Activated CD4-positive, alpha-beta T cell treated with anti-CD3 and anti-CD28 coated beads, Interleukin-2, amount 50 U/mL, for 1 hour (primary cell): ENCODE data around the gene MACROD2.

Source experiments
- DNase-seq: peaks from one replicate; pipeline ENCODE4 v3.0.0-alpha.2; 2020

MACROD2 gene

GRCh38 chr20:15675813-15676484 is 1680.6 kb downstream of the MACROD2 start:
- no peak for DNase-seq

GRCh38 chr20:15676815-15677214 is 1681.5 kb downstream of the MACROD2 start:
- no peak for DNase-seq

- DNase-seq: no peak
Observed at GRCh38 chr20:15682690-15683089, 1687.4 kb downstream of the MACROD2 start.

- no peak for DNase-seq
Observed at GRCh38 chr20:15692570-15692969, 1697.3 kb downstream of the MACROD2 start.

GRCh38 chr20:15699431-15700146 is 1704.3 kb downstream of the MACROD2 start:
- DNase-seq: no peak

GRCh38 chr20:15700147-15700765 is 1704.9 kb downstream of the MACROD2 start:
- DNase-seq: no peak

- no peak for DNase-seq
Observed at GRCh38 chr20:15702161-15702560, 1706.8 kb downstream of the MACROD2 start.

GRCh38 chr20:15703171-15703911 is 1708.0 kb downstream of the MACROD2 start:
- no peak for DNase-seq

- no peak for DNase-seq
Observed at GRCh38 chr20:15705975-15706374, 1710.7 kb downstream of the MACROD2 start.

- no peak for DNase-seq
Observed at GRCh38 chr20:15706719-15707118, 1711.4 kb downstream of the MACROD2 start.

- DNase-seq: peak; percentile 13
Observed at GRCh38 chr20:15708984-15709598, 1713.8 kb downstream of the MACROD2 start.

GRCh38 chr20:15710636-15711035 is 1715.3 kb downstream of the MACROD2 start:
- no peak for DNase-seq

- no peak for DNase-seq
Observed at GRCh38 chr20:15711177-15711576, 1715.9 kb downstream of the MACROD2 start.

- no peak for DNase-seq
Observed at GRCh38 chr20:15716256-15716655, 1720.9 kb downstream of the MACROD2 start.

GRCh38 chr20:15726416-15726815 is 1731.1 kb downstream of the MACROD2 start:
- DNase-seq: no peak

GRCh38 chr20:15734052-15734451 is 1738.7 kb downstream of the MACROD2 start:
- no peak for DNase-seq

- DNase-seq: no peak
Observed at GRCh38 chr20:15739035-15739434, 1743.7 kb downstream of the MACROD2 start.

GRCh38 chr20:15740046-15740775 is 1744.9 kb downstream of the MACROD2 start:
- DNase-seq: no peak

- DNase-seq: no peak
Observed at GRCh38 chr20:15742087-15742486, 1746.8 kb downstream of the MACROD2 start.

GRCh38 chr20:15742627-15743026 is 1747.3 kb downstream of the MACROD2 start:
- no peak for DNase-seq

- DNase-seq: no peak
Observed at GRCh38 chr20:15756002-15756753, 1760.9 kb downstream of the MACROD2 start.

GRCh38 chr20:15756754-15757115 is 1761.4 kb downstream of the MACROD2 start:
- no peak for DNase-seq
